Glomerular visceral epithelial cell (primary cell): ENCODE data around the gene FTL.

ENCODE experiments used
- DNase-seq: peaks from one replicate; pipeline ENCODE4 v3.0.0-alpha.2; 2016; ENCODE audit errors: extremely low spot score

Gene FTL

GRCh38 chr19:48991873-48992580, 26.9 kb downstream of the FTL start:
- DNase-seq, result peak; percentile 79

GRCh38 chr19:48992581-48993174, 27.6 kb downstream of the FTL start:
- no peak for DNase-seq

- DNase-seq, result peak; percentile 100
Observed at GRCh38 chr19:48993175-48994034, 28.3 kb downstream of the FTL start, which contains the start of the genes GYS1 and RUVBL2. Gene GYS1 (minus strand): TSS chr19:48993309. CDS start chr19:48993112, 197 bp downstream. Gene RUVBL2 (plus strand): TSS chr19:48993887. CDS start chr19:48993912, 25 bp downstream.

GRCh38 chr19:48994035-48994386, 28.9 kb downstream of the FTL start:
- DNase-seq, result no peak

GRCh38 chr19:48997972-48998371, 32.9 kb downstream of the FTL start:
- DNase-seq, result peak; percentile 89

- peak; percentile 82 for DNase-seq
Observed at GRCh38 chr19:48999481-49000325, 34.6 kb downstream of the FTL start.

- no peak for DNase-seq
Observed at GRCh38 chr19:49004133-49004532, 39.0 kb downstream of the FTL start.

GRCh38 chr19:49004964-49005614, 40.0 kb downstream of the FTL start:
- no peak for DNase-seq

- no peak for DNase-seq
Observed at GRCh38 chr19:49006905-49007304, 41.8 kb downstream of the FTL start.

- DNase-seq, result no peak
Observed at GRCh38 chr19:49009828-49010227, 44.7 kb downstream of the FTL start.

GRCh38 chr19:49010453-49010852, 45.3 kb downstream of the FTL start:
- DNase-seq, result no peak

GRCh38 chr19:49011194-49011593, 46.1 kb downstream of the FTL start:
- no peak for DNase-seq

GRCh38 chr19:49014123-49014869, 49.2 kb downstream of the FTL start:
- DNase-seq, result no peak

- no peak for DNase-seq
Observed at GRCh38 chr19:49014870-49015255, 49.8 kb downstream of the FTL start.

- no peak for DNase-seq
Observed at GRCh38 chr19:49016067-49016839, 51.1 kb downstream of the FTL start.
